WTC11 (cell line): ENCODE results near the gene PHF14.

Experiments used
- CTCF ChIP-seq: fragments of 200-600 bp; IDR thresholded peaks from 2 replicates; pipeline ENCODE4 v1.8.0; 2022; ENCODE audit warnings: antibody characterized with exemption
- E2F4 ChIP-seq: sonication (generic); formaldehyde crosslinking; IDR thresholded peaks from 2 replicates; pipeline ENCODE4 v1.8.1; 2022; ENCODE audit warnings: low read depth, mild to moderate bottlenecking, moderate library complexity, missing genetic modification reagents, borderline replicate concordance
- GTF2I ChIP-seq: fragments of 250-450 bp; sonication (Bioruptor Pico); conservative IDR thresholded peaks from 2 replicates; pipeline ENCODE4 v1.4.0; 2021; ENCODE audit warnings: mild to moderate bottlenecking
- PRRX2 ChIP-seq: fragments of 250-450 bp; sonication (Bioruptor Pico); IDR thresholded peaks from 2 replicates; pipeline ENCODE4 v1.8.0; 2021; ENCODE audit warnings: mild to moderate bottlenecking
- TEAD4 ChIP-seq: sonication (generic); formaldehyde crosslinking; IDR thresholded peaks from 2 replicates; pipeline ENCODE4 v1.8.0; 2022; ENCODE audit warnings: mild to moderate bottlenecking, missing genetic modification reagents
- ZBTB21 ChIP-seq: sonication (generic); formaldehyde crosslinking; IDR thresholded peaks from 2 replicates; pipeline ENCODE4 v1.8.1; 2023; ENCODE audit warnings: mild to moderate bottlenecking, missing genetic modification reagents, borderline replicate concordance
- ZBTB43 ChIP-seq: sonication (generic); formaldehyde crosslinking; IDR thresholded peaks from 2 replicates; pipeline ENCODE4 v1.8.1; 2023; ENCODE audit warnings: mild to moderate bottlenecking, missing genetic modification reagents

- TF ChIP-seq CTCF (no peak), ZBTB21 (CRISPR knock-in tag) (no peak), E2F4 (CRISPR knock-in tag) (no peak), PRRX2 (CRISPR knock-in tag) (no peak), ZBTB43 (CRISPR knock-in tag) (no peak), TEAD4 (CRISPR knock-in tag) (no peak), GTF2I (CRISPR knock-in tag) (no peak)
Observed at GRCh38 chr7:11161499-11161898, 187.8 kb downstream of the PHF14 start.
